Naive thymus-derived CD4-positive, alpha-beta T cell (primary cell): ENCODE data around the gene PEMT. TPM values are rescaled to one million over a fixed set of nuclear protein-coding genes. Genes with fewer than 3 reads are reported as not detected.

Source experiments
- ATAC-seq: fragments of 150-1000 bp; cut with Tn5 transposase; 2 replicates; pipeline ENCODE4 v1.10.0; 2021; ENCODE audit warnings: mild to moderate bottlenecking, moderate library complexity
- CTCF ChIA-PET: fragments of 350-600 bp; sonication (Branson Sonifier 250); formaldehyde crosslinking; loops from one replicate; lab custom pipeline; 2021; ENCODE audit warnings: antibody characterized with exemption; lab: Charles Lee
- POLR2A ChIA-PET: fragments of 350-600 bp; sonication (Branson Sonifier 250); formaldehyde crosslinking; loops from one replicate; lab custom pipeline; 2021; ENCODE audit warnings: antibody characterized with exemption, inconsistent platforms; lab: Charles Lee
- DNase-seq, 9 donors: peaks; one replicate each; pipeline versions ENCODE4 v3.0.0 to v3.0.0-alpha.2; 2020 to 2022; ENCODE audit warnings: mixed read lengths in 1 of 9
- H3K27ac ChIP-seq: one replicate; pipeline ENCODE4 v1.7.0; 2013; ENCODE audit warnings: mild to moderate bottlenecking, low read depth, low read length, moderate library complexity
- H3K27me3 ChIP-seq, 2 donors: one replicate each; pipeline ENCODE4 v1.7.0; 2013; ENCODE audit warnings: low read length in 2 of 2, mild to moderate bottlenecking in 2 of 2, moderate library complexity in 2 of 2; ENCODE audit not compliant: control insufficient read depth in 2 of 2, insufficient read depth in 2 of 2
- H3K36me3 ChIP-seq, 3 experiments: 1 replicate in 2 of 3; 2 replicates in 1 of 3; pipeline ENCODE4 v1.7.0; 2013; ENCODE audit warnings: low read length in 3 of 3, mild to moderate bottlenecking in 3 of 3, moderate library complexity in 1 of 3; ENCODE audit not compliant: insufficient read depth in 3 of 3, control insufficient read depth in 2 of 3
- H3K4me1 ChIP-seq, 2 donors: one replicate each; pipeline ENCODE4 v1.7.0; 2013; ENCODE audit warnings: low read length in 2 of 2, mild to moderate bottlenecking in 2 of 2, moderate library complexity in 1 of 2; ENCODE audit not compliant: control insufficient read depth in 2 of 2, insufficient read depth in 2 of 2
- H3K4me3 ChIP-seq: 2 replicates; pipeline ENCODE4 v1.7.0; 2013; ENCODE audit warnings: mild to moderate bottlenecking, low read length
- H3K9me3 ChIP-seq, 3 experiments: 1 replicate in 2 of 3; 2 replicates in 1 of 3; pipeline ENCODE4 v1.7.0; 2013; ENCODE audit warnings: low read length in 3 of 3; ENCODE audit not compliant: control insufficient read depth in 2 of 3
- H3K27ac Mint-ChIP-seq, 9 donors: one replicate each; pipeline ENCODE4 v1.8.0; 2020 to 2022; ENCODE audit warnings: mixed read lengths in 9 of 9, mild to moderate bottlenecking in 8 of 9, moderate library complexity in 5 of 9, inconsistent platforms in 2 of 9
- H3K27me3 Mint-ChIP-seq, 5 donors: one replicate each; pipeline ENCODE4 v1.8.0; 2021 to 2022; ENCODE audit warnings: mixed read lengths in 5 of 5, mild to moderate bottlenecking in 1 of 5
- H3K36me3 Mint-ChIP-seq, 5 donors: one replicate each; pipeline ENCODE4 v1.8.0; 2020 to 2022; ENCODE audit warnings: mixed read lengths in 5 of 5, mild to moderate bottlenecking in 3 of 5, inconsistent platforms in 1 of 5
- H3K4me1 Mint-ChIP-seq, 7 donors: one replicate each; pipeline ENCODE4 v1.8.0; 2020 to 2022; ENCODE audit warnings: mixed read lengths in 7 of 7, mild to moderate bottlenecking in 3 of 7, inconsistent platforms in 1 of 7
- H3K4me3 Mint-ChIP-seq, 10 donors: one replicate each; pipeline ENCODE4 v1.8.0; 2020 to 2022; ENCODE audit warnings: mild to moderate bottlenecking in 10 of 10, mixed read lengths in 10 of 10, moderate library complexity in 6 of 10, inconsistent platforms in 2 of 10
- H3K9me3 Mint-ChIP-seq, 11 donors: one replicate each; pipeline ENCODE4 v1.8.0; 2020 to 2022; ENCODE audit warnings: mixed read lengths in 11 of 11, mild to moderate bottlenecking in 4 of 11, inconsistent platforms in 1 of 11, moderate library complexity in 1 of 11
- intact Hi-C, 2 donors: fragments of 100-400 bp; cut with micrococcal nuclease; formaldehyde crosslinking; loops; one replicate each; pipeline ENCODE4 v1.15.1; 2023
- polyA plus RNA-seq, 2 donors: library from polyadenylated mRNA; unstranded; fragments of 300-500 nt; fragmentation: Illumina TruSeq; gene quantifications; one replicate each; pipeline ENCODE4 v1.2.3, GENCODE V29; 2021
- total RNA-seq, 6 experiments: library from RNA in 5 of 6; stranded (reverse) in 5 of 6; gene quantifications; 1 replicate in 5 of 6; 2 replicates in 1 of 6; pipeline ENCODE4 v1.2.3 and lab custom pipeline; 2021 to 2026

Gene PEMT
- total and polyA plus RNA-seq, 7 experiments from 2014 or later: 9.5 to 34.1 (median 12.3) TPM

DNA sequence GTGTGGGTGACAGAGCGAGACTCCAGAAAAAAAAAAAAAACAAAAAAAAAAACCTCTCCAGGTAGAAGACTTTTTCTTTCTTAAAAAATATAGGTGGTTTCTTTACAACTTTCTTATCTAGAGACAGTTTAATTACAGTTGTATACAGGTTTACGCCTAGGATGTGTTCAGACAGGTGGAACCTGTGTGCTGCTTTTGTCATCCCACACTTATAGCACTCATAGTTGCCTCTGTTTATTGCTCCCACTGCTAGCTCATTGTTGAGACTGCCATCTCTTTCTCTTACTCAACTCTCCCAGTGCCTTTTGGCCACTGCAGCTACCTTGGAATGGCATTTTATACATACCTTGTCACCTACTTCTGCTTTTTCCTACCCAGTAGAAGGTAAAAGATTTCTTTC lies 133.8 kb downstream of the PEMT start:
- Mint-ChIP-seq H3K36me3 (peaks cover 0 to 3% (median 0%) of the 10 kb centered on the region in 5 donors), H3K4me3 (no peak overlapping the region), H3K27ac (no peak overlapping the region), H3K27me3 (peaks cover 0 to 4% (median 0%) of the 10 kb centered on the region in 5 donors), H3K9me3 (peaks cover 0 to 9% (median 4%) of the 10 kb centered on the region in 11 donors), H3K4me1 (peaks cover 0 to 5% (median 0%) of the 10 kb centered on the region in 7 donors)
- DNase-seq (no peak), ATAC-seq (no peak)
- Histone ChIP-seq H3K27me3 (no peaks in the 10 kb centered on the region), H3K36me3 (no peaks in the 10 kb centered on the region), H3K9me3 (no peaks in the 10 kb centered on the region), H3K27ac (no peak overlapping the region), H3K4me1 (no peaks in the 10 kb centered on the region), H3K4me3 (no peak overlapping the region)
- POLR2A ChIA-PET: no interaction called here
- intact Hi-C loops: no loop called here
- CTCF ChIA-PET: no interaction called here

DNA sequence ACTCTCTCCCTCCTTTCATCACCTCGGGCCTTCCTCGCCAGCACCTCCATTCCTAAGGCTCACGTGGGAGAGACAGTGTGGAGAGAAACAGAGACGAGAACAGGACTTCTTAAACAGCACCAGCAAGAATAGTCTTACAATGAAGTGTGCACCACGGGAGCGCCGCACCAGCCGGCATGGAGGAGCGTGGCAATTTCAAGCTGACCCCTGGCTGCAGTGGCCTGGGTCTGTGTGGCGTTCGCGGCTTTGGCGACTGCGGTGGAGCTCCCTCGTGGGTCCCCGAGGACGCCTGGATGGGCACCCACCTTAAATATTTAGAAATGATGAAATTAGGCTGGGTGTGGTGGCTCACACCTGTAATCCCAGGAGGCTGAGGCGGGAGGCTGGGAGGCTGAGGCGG lies 135.3 kb downstream of the PEMT start:
- peaks cover 0 to 9% (median 4%) of the 10 kb centered on the region in 11 donors for H3K9me3 Mint-ChIP-seq
- Histone ChIP-seq H3K4me3 (no peak overlapping the region), H3K4me1 (no peaks in the 10 kb centered on the region), H3K36me3 (no peaks in the 10 kb centered on the region), H3K27ac (no peak overlapping the region), H3K27me3 (no peaks in the 10 kb centered on the region), H3K9me3 (no peaks in the 10 kb centered on the region)
- ChIA-PET CTCF (interaction anchor here (0.6 kb wide), 1 partner anchor 477 kb away, joined by 3 read pairs; no protein-coding TSS in a partner anchor), POLR2A (no interaction called here)
- peaks cover 0 to 5% (median 0%) of the 10 kb centered on the region in 7 donors for H3K4me1 Mint-ChIP-seq
- no peak for DNase-seq
- no peak for ATAC-seq
- peaks cover 0 to 4% (median 0%) of the 10 kb centered on the region in 5 donors for H3K27me3 Mint-ChIP-seq
- H3K36me3 Mint-ChIP-seq: peaks cover 0 to 3% (median 0%) of the 10 kb centered on the region in 5 donors
- intact Hi-C loops: no loop called here
- H3K27ac Mint-ChIP-seq: no peak overlapping the region
- H3K4me3 Mint-ChIP-seq: no peak overlapping the region

Other genes starting within 250 kb of the PEMT start
- gene MED9, start 114.7 kb downstream of the PEMT start, total RNA-seq: 10 to 100 TPM; 14.0 to 24.1 (median 17.2) TPM
- 10 to 100 TPM; 16.8 to 19.9 TPM for gene MED9, start 114.7 kb downstream of the PEMT start, polyA plus RNA-seq
- gene RASD1, start 95.3 kb downstream of the PEMT start, total RNA-seq: 1 to 10 TPM in 3 of 5 experiments, under 1 TPM in 2; 0.35 to 2.5 (median 1.0) TPM
- gene RASD1, start 95.3 kb downstream of the PEMT start, polyA plus RNA-seq: not detected
- gene RAI1, start 89.8 kb upstream of the PEMT start, total RNA-seq: 10 to 100 TPM; 20.1 to 46.2 (median 23.6) TPM
- gene RAI1, start 89.8 kb upstream of the PEMT start, polyA plus RNA-seq: 1 to 10 TPM; 2.0 to 4.0 TPM
- gene SREBF1, start 245.3 kb upstream of the PEMT start, total RNA-seq: 100 to 1,000 TPM in 3 of 5 experiments, 10 to 100 TPM in 2; 30.9 to 281 (median 159) TPM
- gene SREBF1, start 245.3 kb upstream of the PEMT start, polyA plus RNA-seq: 10 to 100 TPM; 22.4 to 41.3 TPM